ENCODE results near the gene TCF12. TPM values are rescaled to one million over a fixed set of nuclear protein-coding genes. Genes with fewer than 3 reads are reported as not detected.
A peak's percentile ranks its signal among the peaks of the same experiment; 100 is the strongest.

Gene TCF12
- 138 TPM for total RNA-seq

DNA sequence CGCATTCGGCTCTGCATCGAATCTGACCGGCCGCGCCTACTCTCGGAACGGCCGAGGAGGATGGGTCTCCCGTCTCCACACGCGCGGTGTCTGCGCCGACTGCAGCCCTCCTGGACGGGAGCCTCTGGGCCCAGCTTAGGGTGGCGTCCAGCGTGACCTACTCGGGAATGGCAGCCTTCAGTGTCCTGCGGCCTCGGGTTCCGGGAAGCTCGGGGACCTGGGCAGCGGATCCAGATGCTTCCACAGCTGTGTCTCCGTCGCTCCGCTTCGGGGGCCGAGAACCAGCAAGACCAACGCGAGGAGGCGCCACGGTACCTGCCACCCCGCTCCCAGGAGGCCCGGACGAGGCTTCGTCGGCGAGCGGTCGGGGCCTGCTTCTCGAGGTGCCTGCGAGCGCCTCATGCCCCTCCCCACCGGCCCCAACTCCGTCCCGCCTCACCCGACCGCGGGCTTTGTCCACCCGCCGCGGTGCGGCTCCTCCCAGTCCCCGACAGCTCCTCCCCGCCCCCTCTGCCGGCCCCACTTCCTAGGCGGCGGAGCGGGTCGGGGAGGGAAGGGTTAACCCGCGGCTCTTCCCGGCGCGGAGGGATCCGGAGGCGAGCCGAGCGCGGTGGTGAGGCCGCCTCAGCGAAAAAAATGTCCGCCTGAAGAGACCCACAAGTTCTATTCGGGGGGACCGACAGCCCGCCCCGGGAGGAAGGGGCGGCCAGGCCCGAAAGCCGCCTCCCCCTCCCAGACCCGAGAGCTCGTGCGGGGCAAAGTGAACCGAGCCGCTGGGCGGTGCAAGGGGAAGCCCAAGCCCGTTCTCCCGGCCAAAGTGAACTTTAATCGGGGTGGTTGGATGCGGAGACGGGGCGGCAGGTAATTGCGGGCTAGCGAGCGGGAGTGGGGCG is at the start of gene TCF12:
TCF12 (plus strand) TSS at position 599 of the 893 bp plus-strand sequence. CDS start 1,270 bp downstream, outside the sequence.
- TF ChIP-seq, protein P1, sequence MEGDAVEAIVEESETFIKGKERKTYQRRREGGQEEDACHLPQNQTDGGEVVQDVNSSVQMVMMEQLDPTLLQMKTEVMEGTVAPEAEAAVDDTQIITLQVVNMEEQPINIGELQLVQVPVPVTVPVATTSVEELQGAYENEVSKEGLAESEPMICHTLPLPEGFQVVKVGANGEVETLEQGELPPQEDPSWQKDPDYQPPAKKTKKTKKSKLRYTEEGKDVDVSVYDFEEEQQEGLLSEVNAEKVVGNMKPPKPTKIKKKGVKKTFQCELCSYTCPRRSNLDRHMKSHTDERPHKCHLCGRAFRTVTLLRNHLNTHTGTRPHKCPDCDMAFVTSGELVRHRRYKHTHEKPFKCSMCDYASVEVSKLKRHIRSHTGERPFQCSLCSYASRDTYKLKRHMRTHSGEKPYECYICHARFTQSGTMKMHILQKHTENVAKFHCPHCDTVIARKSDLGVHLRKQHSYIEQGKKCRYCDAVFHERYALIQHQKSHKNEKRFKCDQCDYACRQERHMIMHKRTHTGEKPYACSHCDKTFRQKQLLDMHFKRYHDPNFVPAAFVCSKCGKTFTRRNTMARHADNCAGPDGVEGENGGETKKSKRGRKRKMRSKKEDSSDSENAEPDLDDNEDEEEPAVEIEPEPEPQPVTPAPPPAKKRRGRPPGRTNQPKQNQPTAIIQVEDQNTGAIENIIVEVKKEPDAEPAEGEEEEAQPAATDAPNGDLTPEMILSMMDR (IDR thresholded peaks at IDR 0.05) = peak in 2 of 3 experiments; percentile 28 to 41
- TF ChIP-seq POLR2AphosphoS5 (IDR thresholded peaks at IDR 0.05; ENCODE audit: insufficient read depth in 1 of 2, low read depth in 1 of 2) (peak; percentile 81 to 95), POLR2A (IDR thresholded peaks at IDR 0.05) (peak; percentile 6 to 61)
- intact Hi-C loops (cut with DNase I) = loop anchor here (1.0 to 10.0 kb wide), 3 partner anchors 31 to 217 kb away; partner anchors contain the start of gene ZNF280D
- Histone ChIP-seq H3K36me3 (no peaks in the 10 kb centered on the region), H3K4me1 (peaks cover 53% of the 10 kb centered on the region), H3K4me3 (peak within 1 kb of the TSS; percentile 69 to 80), H3K9me3 (no peaks in the 10 kb centered on the region), H3K27me3 (no peaks in the 10 kb centered on the region), H3K27ac (peak within 1 kb of the TSS; percentile 96)
- DNase-seq (ENCODE audit: extremely low spot score in 2 of 2) = peak in 1 of 2 donors; percentile 95

DNA sequence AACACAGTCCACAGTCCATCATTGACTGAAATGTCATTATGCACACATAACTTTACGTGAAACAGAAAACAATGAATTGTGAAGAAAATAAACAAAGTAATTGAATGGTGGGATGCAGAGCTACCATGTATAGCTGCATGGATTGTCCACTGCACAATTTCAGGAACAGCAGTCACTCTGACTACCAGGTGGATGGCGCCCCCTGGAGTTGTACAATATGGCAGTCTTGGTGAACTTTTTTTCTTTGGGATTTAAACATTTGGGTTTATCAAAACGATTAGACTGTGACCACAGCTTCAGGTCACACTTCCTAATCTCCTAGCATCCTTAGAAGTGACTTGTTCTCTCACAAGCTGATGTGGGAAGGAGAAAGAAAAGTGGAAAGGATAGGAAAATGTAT is 48.9 kb upstream of the TCF12 start:
- no peaks in the 10 kb centered on the region for H3K36me3 ChIP-seq
- H3K4me3 ChIP-seq = no peak overlapping the region
- DNase-seq (ENCODE audit: extremely low spot score in 2 of 2) = no peak
- TF ChIP-seq, protein P1 (IDR thresholded peaks at IDR 0.05) = peak; percentile 13 to 49 (median 37)
- TF ChIP-seq POLR2A (IDR thresholded peaks at IDR 0.05) = no peak
- no peaks in the 10 kb centered on the region for H3K27me3 ChIP-seq
- no peaks in the 10 kb centered on the region for H3K9me3 ChIP-seq
- intact Hi-C loops (cut with DNase I) = no loop called here
- H3K4me1 ChIP-seq = no peaks in the 10 kb centered on the region
- H3K27ac ChIP-seq = no peak overlapping the region

GRCh38 chr15:56871185-56871584 is 47.3 kb upstream of the TCF12 start:
- no peaks in the 10 kb centered on the region for H3K27me3 ChIP-seq

GRCh38 chr15:56871867-56872266 is 46.6 kb upstream of the TCF12 start:
- no peaks in the 10 kb centered on the region for H3K27me3 ChIP-seq
- no peaks in the 10 kb centered on the region for H3K9me3 ChIP-seq
- H3K36me3 ChIP-seq = no peaks in the 10 kb centered on the region
- H3K4me1 ChIP-seq = no peaks in the 10 kb centered on the region
- H3K27ac ChIP-seq = no peak overlapping the region
- H3K4me3 ChIP-seq = no peak overlapping the region
- TF ChIP-seq POLR2AphosphoS5 (IDR thresholded peaks at IDR 0.05; ENCODE audit: insufficient read depth in 1 of 2, low read depth in 1 of 2) = no peak
- no peak for TF ChIP-seq POLR2A (IDR thresholded peaks at IDR 0.05)
- DNase-seq (ENCODE audit: extremely low spot score in 2 of 2) = no peak
- intact Hi-C loops (cut with DNase I) = no loop called here

More at GRCh38 chr15:56871185-56871584, 47.3 kb upstream of the TCF12 start:
- Histone ChIP-seq H3K4me1 (no peaks in the 10 kb centered on the region), H3K27ac (no peak overlapping the region), H3K36me3 (no peaks in the 10 kb centered on the region), H3K4me3 (no peak overlapping the region), H3K9me3 (no peaks in the 10 kb centered on the region)
- intact Hi-C loops (cut with DNase I) = no loop called here
- no peak for DNase-seq (ENCODE audit: extremely low spot score in 2 of 2)
- TF ChIP-seq, protein P1 (IDR thresholded peaks at IDR 0.05) = no peak
- TF ChIP-seq POLR2AphosphoS5 (IDR thresholded peaks at IDR 0.05; ENCODE audit: insufficient read depth in 1 of 2, low read depth in 1 of 2) = no peak
- no peak for TF ChIP-seq POLR2A (IDR thresholded peaks at IDR 0.05)

GRCh38 chr15:56877255-56877970 is 41.0 kb upstream of the TCF12 start:
- no peak for DNase-seq (ENCODE audit: extremely low spot score in 2 of 2)
- Histone ChIP-seq H3K4me3 (no peak overlapping the region), H3K27me3 (no peaks in the 10 kb centered on the region), H3K9me3 (no peaks in the 10 kb centered on the region), H3K4me1 (no peaks in the 10 kb centered on the region), H3K36me3 (no peaks in the 10 kb centered on the region), H3K27ac (no peak overlapping the region)
- TF ChIP-seq POLR2A (IDR thresholded peaks at IDR 0.05) = no peak
- no peak for TF ChIP-seq POLR2AphosphoS5 (IDR thresholded peaks at IDR 0.05; ENCODE audit: insufficient read depth in 1 of 2, low read depth in 1 of 2)
- TF ChIP-seq, protein P1 (IDR thresholded peaks at IDR 0.05) = no peak
- intact Hi-C loops (cut with DNase I) = no loop called here
